Ovary (tissue), 3 donors: ENCODE data around the gene USP2.

ENCODE experiments used
- EP300 ChIP-seq: sonication (generic); formaldehyde crosslinking; IDR thresholded peaks from one replicate; pipeline ENCODE4 v1.6.1; 2017; ENCODE audit warnings: antibody characterized with exemption
- TF ChIP-seq, protein P1 (sequence below), 3 donors: fragments of 450-650 bp in 2 of 3; fragments of 200-600 bp in 1 of 3; IDR thresholded peaks; one replicate each; pipeline versions ENCODE4 v1.5.1 to v1.8.0; 2016 to 2022; ENCODE audit warnings: antibody characterized with exemption in 3 of 3, mild to moderate bottlenecking in 1 of 3
- donor health status: DM: no; HTN: no; CAD: no.

- TF ChIP-seq, protein P1, sequence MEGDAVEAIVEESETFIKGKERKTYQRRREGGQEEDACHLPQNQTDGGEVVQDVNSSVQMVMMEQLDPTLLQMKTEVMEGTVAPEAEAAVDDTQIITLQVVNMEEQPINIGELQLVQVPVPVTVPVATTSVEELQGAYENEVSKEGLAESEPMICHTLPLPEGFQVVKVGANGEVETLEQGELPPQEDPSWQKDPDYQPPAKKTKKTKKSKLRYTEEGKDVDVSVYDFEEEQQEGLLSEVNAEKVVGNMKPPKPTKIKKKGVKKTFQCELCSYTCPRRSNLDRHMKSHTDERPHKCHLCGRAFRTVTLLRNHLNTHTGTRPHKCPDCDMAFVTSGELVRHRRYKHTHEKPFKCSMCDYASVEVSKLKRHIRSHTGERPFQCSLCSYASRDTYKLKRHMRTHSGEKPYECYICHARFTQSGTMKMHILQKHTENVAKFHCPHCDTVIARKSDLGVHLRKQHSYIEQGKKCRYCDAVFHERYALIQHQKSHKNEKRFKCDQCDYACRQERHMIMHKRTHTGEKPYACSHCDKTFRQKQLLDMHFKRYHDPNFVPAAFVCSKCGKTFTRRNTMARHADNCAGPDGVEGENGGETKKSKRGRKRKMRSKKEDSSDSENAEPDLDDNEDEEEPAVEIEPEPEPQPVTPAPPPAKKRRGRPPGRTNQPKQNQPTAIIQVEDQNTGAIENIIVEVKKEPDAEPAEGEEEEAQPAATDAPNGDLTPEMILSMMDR (IDR thresholded peaks at IDR 0.05), result peak; percentile 62 to 85 (median 81)
- no peak for TF ChIP-seq EP300
Observed at GRCh38 chr11:119339589-119340334, 41.7 kb downstream of the USP2 start.
